ENCODE data around the gene SOBP. TPM values are rescaled to one million over a fixed set of nuclear protein-coding genes. Genes with fewer than 3 reads are reported as not detected.

Gene SOBP
- total RNA-seq, 3 donors from 2014 or later = 1.1 to 2.1 (median 1.8) TPM

Other genes starting within 250 kb of the SOBP start
- 10 to 100 TPM; 10.9 to 14.8 (median 12.6) TPM for gene PDSS2, start 30.6 kb upstream of the SOBP start, total RNA-seq